Mesendoderm (in vitro differentiated cells): ENCODE measurements around the gene SLIT3. TPM values are rescaled to one million over a fixed set of nuclear protein-coding genes. Genes with fewer than 3 reads are reported as not detected.

Experiments
- small RNA-seq: library from polyadenylated mRNA; stranded (forward); fragments of <200 nt; extraction: miRNeasy Mini kit (QIAGEN cat#:217004); gene quantifications from one replicate; pipeline ENCODE3, GENCODE V24; 2013; ENCODE audit not compliant: insufficient read depth

SLIT3 gene

Small RNAs within 50 kb of the gene (small RNA-seq; reads per million reads assigned to genes)
- gene MIR218-2 (not detected), gene MIR585 (not detected), gene RF00019 (not detected)
